GM18951 (cell line): ENCODE data around the gene GAGE12J.

Source experiments
- in situ Hi-C: fragments of 300-500 bp; cut with MboI; formaldehyde crosslinking; loops from one replicate; pipeline ENCODE4 v1.12.0; 2022; ENCODE audit warnings: low sequenced_read_pairs, mixed read lengths, inconsistent platforms; ENCODE audit not compliant: unreplicated experiment

Gene GAGE12J

GRCh38 chrX:49345402-49345801 is 23.6 kb downstream of the GAGE12J start:
- in situ Hi-C loops: loop anchor here (25.0 kb wide), 1 partner anchor 292 kb away; no protein-coding TSS in a partner anchor

- in situ Hi-C loops: loop anchor here (25.0 kb wide), 1 partner anchor 291 kb away; no protein-coding TSS in a partner anchor
These were observed 24.3 kb downstream of the GAGE12J start for GRCh38 chrX:49346150-49346549.
